ENCODE data around the gene ZNF512B.
"Not testable (repeated sequence)": the region's sequence is repeated elsewhere in the genome, so short reads cannot be mapped to it uniquely, and the experiment has no call there.

The ZNF512B gene

DNA sequence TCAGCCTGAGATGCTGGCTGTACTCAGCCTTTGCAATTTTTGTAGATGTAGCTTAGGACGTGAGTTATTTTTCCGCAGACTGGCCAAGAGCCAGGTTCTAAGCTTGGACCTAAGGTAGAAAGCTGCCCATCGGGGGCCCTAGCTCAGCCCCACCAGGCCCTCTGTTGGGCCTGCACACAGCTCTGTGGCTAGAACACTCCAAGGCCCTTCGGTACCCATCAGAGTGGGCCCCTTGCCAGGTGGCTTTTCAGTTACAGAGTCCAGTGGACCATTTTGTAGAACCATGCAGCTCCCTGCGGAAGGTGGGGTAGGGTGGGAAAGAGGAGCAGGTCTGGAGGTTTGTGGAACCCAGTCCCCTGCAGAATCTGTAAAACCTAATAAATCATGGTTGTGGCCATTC, 36.1 kb downstream of the ZNF512B start:
- DNase-seq (ENCODE audit: low spot score): no peak

DNA sequence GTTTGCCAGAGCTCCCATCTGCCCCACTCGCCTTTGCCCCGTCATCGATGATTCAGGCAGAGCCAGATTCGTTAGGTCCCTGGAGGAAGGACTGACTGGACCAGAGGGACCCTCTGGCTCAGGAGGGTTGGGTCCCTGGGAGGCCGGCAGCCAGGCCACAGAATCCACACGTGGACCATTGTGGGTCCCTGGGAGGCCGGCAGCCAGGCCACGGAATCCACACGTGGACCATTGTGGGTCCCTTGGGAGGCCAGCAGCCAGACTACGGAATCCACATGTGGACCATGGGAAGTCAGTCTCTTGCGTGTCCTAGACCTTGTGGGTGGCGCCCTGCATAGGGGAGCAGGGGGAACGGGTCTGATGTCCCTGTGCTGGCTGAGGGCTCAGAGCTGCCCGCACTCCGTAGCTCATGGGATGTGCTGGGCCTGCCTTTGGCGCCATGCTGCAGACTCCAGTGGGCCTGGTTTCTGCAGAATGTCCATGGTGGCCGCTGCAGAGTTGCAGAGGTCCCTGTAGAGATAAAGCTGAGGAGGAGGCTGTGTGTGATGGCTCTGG, 37.0 kb downstream of the ZNF512B start:
- no peak for DNase-seq (ENCODE audit: low spot score)

DNA sequence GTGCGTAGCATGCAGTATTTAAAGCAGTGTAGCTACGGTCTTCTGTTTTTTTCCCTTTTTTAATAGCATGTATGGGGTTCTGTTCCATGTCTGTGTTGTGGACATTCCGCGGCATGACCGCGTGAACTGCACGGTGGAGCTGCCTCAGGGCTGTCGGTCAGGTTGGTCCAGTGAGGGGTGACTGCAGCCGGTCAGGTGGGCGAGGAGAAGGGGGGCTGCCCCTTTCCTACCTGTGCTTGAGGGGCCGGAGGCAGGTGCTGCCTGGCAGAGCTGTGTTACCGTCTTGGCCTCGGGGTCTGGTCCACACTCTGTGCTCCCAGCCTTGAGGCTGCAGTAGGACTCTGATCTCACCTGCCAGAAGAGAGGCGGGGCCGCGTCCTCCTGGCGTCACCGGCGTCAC, 38.0 kb downstream of the ZNF512B start:
- DNase-seq (ENCODE audit: low spot score): no peak

DNA sequence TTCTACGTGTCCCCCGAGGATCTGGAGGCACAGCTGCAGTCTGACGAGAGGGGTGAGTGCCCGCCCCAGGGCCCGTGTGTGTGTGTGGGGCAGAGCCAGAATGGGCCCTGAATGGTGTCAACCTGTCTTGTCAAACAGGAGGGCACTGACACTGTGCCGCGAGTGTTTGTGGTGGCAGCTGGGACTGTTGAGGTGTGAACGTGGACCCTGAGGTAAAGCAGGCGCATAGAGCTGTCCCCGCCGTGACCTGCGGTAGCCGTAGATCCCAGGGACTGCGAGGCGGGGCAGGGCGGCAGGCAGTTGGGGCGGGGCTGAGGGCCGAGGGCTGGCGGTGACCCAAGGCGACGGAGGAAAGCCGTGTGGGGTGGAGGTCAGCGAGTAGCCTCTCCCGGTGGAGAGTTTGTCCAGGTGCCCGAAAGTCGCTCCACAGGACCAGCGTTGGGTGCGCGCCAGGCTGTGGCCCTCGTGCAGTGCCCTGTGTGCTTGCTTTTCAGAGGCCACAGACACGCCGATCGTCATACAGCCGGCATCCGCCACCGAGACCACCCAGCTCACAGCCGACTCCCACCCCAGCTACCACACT, 38.7 kb downstream of the ZNF512B start:
- no peak for DNase-seq (ENCODE audit: low spot score)

DNA sequence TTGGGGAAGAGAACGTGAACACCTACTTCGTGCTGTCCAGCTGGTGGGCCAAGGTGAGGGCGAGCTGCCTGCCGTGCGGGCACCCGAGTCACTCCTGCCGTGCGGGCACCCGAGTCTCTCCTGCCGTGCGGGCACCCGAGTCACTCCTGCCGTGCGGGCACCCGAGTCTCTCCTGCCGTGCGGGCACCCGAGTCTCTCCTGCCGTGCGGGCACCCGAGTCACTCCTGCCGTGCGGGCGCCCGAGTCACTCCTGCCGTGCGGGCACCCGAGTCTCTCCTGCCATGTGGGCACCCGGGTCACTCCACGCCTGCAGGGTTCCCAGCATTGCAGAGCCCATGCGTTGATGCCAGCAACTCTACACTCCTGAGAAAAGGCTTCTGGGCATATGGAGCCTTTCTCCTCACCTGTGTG, 40.3 kb downstream of the ZNF512B start:
- not testable (repeated sequence) for DNase-seq (ENCODE audit: low spot score)

DNA sequence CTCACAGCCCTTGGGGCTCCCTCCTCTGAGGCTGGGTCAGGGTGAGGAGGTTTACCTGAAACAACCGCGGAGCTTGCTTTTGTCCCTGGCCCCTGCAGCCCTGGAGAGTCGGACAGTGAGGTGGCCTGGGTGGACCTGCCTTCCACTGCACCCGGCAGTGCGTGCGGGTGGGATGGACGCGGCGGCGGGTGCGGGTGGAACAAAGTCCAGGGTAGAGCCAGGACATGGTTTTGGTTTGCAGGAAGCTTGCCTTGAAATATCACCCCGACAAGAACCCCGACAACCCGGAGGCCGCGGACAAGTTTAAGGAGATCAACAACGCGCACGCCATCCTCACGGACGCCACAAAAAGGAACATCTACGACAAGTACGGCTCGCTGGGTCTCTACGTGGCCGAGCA, 40.7 kb downstream of the ZNF512B start:
- no peak for DNase-seq (ENCODE audit: low spot score)

DNA sequence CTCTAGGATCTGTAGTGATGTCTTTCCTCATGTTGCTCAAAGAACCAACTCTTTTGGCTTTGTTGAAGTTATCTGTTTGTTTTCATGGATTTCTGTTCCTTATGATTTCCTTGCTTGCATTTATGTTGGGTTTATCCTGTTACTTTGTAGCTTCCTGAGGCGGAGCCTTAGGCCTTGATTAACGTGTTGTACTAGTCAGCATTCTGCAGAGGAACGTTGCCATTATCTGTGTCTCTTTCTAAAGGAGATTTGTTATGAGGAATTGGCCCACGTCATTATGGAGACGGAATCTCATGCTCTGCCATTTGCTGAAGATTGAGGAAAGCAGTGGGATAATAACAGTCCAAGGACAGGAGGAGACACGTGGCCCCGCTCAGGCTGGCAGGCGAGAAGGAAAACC, 43.4 kb downstream of the ZNF512B start:
- DNase-seq (ENCODE audit: low spot score): no peak

DNA sequence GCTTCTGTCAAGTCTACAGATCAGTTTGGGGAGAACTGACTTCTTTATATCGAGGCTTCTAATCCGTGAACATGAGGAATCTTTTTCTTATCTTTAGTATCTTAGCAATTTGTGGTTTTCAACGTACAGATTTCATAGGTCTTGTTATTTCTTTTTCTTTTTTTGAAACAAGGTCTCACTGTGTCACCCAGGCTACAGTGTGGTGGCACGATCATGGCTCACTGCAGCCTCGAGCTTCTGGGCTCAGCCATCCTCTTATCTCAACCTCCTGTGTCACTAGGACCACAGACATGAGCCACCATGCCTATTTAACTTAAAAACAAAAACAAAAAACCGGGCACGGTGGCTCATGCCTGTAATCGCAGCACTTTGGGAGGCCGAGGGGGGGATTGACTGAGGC, 45.5 kb downstream of the ZNF512B start:
- DNase-seq (ENCODE audit: low spot score): no peak

DNA sequence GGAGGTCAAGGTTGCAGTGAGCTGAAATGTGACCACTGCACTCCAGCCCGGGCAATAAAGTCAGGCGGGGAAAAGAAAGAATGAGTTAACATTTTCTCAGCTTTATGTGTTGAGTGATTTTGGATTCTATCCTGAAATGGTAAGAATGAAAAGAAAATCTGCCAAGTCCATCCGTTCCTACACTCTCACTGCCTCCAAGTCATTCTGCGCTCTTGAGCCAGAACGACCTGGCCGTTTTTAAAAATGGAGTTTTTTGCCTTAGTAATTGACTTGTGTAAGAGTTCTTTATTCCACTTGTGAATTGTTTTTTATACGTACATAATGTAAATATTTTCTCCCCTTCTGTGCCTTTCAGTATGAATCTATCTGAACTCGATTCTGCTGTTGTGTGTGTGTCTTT, 46.1 kb downstream of the ZNF512B start:
- no peak for DNase-seq (ENCODE audit: low spot score)

DNA sequence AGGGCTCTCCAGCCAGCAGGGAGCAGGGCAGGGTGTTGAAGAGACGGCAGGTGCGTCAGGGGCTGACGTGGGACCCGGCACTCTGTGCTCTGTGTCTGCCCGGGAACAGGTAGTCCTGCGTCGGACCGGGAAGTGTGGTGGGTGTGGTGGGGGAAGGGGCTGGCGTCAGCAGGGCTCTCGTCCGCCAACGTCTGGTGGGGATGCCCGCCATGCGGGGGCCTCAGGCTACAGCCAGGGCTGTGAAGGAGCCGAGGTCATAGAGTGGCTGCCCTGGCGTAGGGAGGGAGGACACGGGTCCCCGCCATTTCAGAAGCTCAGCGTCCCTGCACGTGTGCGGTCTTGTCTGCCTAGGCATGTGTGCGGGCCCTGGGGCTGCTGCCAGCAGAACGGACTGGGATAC, 49.5 kb downstream of the ZNF512B start:
- DNase-seq (ENCODE audit: low spot score): no peak

DNA sequence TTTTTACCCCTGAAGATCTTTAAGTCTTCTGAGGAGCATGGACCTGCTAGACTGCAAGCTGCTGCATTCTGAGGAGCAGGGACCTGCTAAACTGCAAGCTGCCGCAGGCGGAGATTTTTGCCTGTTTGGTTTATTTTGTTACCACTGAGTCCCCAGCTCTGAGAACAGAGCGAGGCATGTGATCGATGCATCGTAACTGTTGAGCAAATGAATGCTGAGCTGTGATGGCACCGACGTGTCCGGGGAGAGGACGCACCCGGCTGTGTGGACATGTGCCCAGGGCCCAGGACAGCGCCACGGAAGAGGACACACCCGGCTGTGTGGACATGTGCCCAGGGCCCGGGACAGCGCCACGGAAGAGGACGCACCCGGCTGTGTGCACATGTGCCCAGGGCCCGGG, 50.6 kb downstream of the ZNF512B start:
- no peak for DNase-seq (ENCODE audit: low spot score)

DNA sequence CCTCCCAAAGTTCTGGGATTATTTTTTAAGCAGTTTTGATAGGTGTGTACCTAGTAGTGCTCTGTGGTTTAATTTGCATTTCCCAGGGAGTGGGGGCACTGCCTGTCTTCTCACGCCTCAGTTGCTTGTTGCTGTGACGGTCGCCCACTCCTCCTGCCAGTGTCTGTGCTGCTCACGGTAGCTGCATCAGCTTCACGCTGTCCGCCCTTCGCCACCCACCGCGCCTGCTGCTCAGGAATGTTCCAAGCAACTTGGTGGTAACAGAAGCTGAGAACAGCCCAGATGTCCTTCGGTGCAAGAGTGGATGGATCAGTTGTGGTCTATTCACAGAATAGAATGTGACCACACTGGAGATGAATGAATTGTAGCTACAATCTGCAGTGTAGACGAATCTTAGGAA, 51.9 kb downstream of the ZNF512B start:
- no peak for DNase-seq (ENCODE audit: low spot score)

DNA sequence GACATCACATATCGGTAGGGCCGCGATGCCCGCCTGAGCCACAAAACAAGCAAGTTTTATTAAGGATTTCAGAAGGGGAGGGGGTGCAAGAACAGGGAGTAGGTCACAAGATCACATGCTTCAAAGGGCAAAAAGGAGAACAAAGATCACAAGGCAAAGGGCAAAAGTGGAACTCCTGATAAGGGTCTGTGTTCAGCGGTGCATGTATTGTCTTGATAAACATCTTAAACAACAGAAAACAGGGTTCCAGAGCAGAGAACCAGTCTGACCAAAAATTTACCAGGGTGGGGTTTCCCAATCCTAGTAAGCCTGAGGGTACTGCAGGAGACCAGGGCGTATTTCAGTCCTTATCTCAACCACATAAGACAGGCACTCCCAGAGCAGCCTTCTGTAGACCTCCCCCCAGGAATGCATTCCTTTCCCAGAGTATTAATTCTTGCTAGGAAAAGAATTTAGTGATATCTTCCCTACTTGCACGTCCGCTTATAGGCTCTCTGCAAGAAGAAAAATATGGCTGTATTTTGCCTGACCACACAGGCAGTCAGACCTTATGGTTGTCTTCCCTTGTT, 53.3 kb downstream of the ZNF512B start:
- DNase-seq (ENCODE audit: low spot score): not testable (repeated sequence)

DNA sequence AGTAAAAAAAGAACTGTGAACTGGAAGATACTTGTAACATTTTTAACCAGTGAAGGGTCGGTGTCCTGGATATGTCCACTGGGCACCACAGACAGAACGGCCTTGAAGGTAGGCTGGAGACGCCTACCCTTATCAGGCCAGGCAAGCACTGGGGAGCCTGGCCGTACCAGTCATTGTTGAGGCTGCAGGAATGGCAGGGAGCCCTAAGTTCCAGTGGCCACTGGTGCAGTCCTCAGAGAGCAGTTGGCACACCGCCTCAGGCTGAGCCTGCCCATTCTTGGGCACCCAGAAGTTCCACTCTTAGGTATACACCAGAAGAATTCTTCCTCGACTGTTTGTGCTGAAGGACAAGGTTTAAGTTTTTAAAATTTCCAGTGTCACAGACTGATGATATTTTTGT, 54.3 kb downstream of the ZNF512B start:
- DNase-seq (ENCODE audit: low spot score): no peak

DNA sequence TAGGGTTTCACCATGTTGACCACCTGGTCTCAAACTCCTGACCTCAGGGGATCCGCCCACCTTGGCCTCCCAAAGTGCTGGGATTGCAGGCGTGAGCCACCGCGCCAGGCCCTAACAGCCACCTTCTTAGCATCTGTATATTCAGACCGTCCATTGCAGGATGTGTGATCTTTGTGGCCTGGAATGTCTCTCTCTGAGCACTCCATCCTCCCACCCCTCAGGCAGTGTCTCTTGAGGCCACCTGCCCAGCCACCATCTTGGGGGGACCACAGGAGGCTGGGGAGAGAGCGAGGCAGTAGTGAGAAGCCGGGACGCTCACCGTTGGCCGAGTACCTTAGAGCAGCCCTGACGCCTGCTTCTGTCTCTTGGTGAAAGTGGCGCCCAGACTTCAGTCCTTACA, 56.0 kb downstream of the ZNF512B start:
- DNase-seq (ENCODE audit: low spot score): no peak

DNA sequence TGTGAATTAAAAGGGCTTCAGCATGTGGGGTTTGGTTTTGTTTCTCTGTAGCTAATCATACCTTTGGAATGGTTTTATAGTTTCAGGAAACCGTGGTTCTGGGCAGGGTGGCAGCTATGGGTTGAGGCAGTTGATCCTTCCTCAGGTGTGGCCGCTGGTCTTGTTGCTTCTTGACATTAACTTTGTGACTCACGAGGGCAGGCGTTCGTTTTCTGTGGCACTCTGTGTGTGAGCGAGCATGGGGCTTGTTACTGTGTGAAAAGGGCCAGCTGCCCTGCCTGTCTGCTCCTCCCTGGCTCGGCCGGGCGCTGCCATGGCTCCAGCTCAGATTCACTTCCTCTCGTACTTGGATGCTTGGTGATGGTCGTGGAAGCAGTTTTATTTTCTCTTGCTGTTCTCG, 58.6 kb downstream of the ZNF512B start:
- DNase-seq (ENCODE audit: low spot score): peak; percentile 55

DNA sequence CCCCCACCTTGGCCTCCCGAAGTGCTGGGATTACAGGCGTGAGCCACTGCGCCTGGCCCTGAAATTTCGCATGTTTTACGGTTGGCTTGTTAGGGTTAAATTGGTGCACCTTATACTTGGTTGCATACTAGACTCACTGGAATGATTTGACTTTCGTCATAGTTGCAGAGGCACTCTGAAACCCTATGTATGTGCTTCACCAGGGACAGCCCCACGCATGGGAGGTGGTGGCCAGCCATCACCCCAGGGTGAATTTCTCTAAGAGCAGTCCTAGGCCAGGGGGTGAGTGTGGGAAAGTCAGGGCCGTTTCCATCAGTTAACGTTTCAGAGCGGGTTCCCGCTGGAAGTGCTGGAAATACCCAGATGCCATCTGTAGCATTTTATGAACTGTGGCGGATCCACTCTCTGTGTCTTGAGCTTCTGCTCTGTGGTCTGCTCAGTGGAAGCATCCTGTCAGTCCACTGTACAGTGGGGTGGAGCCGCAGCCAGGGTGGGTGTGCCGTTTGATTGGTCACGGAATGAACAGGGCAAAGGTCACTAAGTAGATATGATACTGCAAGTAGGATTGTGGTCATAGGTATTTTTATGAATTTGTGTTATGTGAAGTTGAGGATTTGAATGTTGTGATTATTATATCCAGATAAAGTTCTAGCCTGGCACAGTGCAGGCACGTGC, 61.6 kb downstream of the ZNF512B start:
- no peak for DNase-seq (ENCODE audit: low spot score)
